Astrocyte (in vitro differentiated cells and primary cell): ENCODE data around the gene SEMA4C. TPM values are rescaled to one million over a fixed set of nuclear protein-coding genes. Genes with fewer than 3 reads are reported as not detected.
A peak's percentile ranks its signal among the peaks of the same experiment; 100 is the strongest.

Experiments
- DNase-seq: peaks from one replicate; pipeline ENCODE4 v3.0.0-alpha.2; 2010; ENCODE audit warnings: low read depth
- FAIRE-seq: peaks from 2 replicates; lab custom pipeline; 2011; peaks lifted over from hg19 to GRCh38; lab: Jason Lieb, UNC
- H2AFZ ChIP-seq: 2 replicates; pipeline ENCODE4 v1.6.0; 2012; ENCODE audit warnings: low read depth, low read length, inconsistent platforms
- H3K27ac ChIP-seq: 2 replicates; pipeline ENCODE4 v1.5.1; 2011; ENCODE audit warnings: low read depth, low read length, inconsistent platforms
- H3K27me3 ChIP-seq: 2 replicates; pipeline ENCODE4 v1.6.0; 2011; ENCODE audit warnings: low read length, inconsistent platforms; ENCODE audit not compliant: insufficient read depth
- H3K36me3 ChIP-seq: 2 replicates; pipeline ENCODE4 v1.5.1; 2011; ENCODE audit warnings: low read length, inconsistent platforms; ENCODE audit not compliant: insufficient read depth
- H3K4me1 ChIP-seq: 2 replicates; pipeline ENCODE4 v1.5.1; 2011; ENCODE audit warnings: low read length, inconsistent platforms; ENCODE audit not compliant: insufficient read depth
- H3K4me2 ChIP-seq: 2 replicates; pipeline ENCODE4 v1.6.0; 2012; ENCODE audit warnings: low read length, inconsistent platforms
- H3K4me3 ChIP-seq: 2 replicates; pipeline ENCODE4 v1.5.1; 2011; ENCODE audit warnings: low read depth, mild to moderate bottlenecking, low read length, inconsistent platforms; ENCODE audit not compliant: insufficient read depth
- H3K79me2 ChIP-seq: 2 replicates; pipeline ENCODE4 v1.6.0; 2012; ENCODE audit warnings: mild to moderate bottlenecking, low read length, inconsistent platforms; ENCODE audit not compliant: insufficient read depth
- H3K9ac ChIP-seq: 2 replicates; pipeline ENCODE4 v1.6.0; 2012; ENCODE audit warnings: mild to moderate bottlenecking, low read length, inconsistent platforms
- H3K9me3 ChIP-seq: 2 replicates; pipeline ENCODE4 v1.5.1; 2012; ENCODE audit warnings: low read depth, mild to moderate bottlenecking, low read length, inconsistent platforms; ENCODE audit not compliant: insufficient read depth
- H4K20me1 ChIP-seq: 2 replicates; pipeline ENCODE4 v1.6.0; 2012; ENCODE audit warnings: low read length, inconsistent platforms; ENCODE audit not compliant: insufficient read depth
- H3K27ac Mint-ChIP-seq: one replicate; pipeline ENCODE4 v1.8.0; 2021; ENCODE audit warnings: mild to moderate bottlenecking, mixed read lengths; ENCODE audit not compliant: unreplicated experiment
- H3K27me3 Mint-ChIP-seq: one replicate; pipeline ENCODE4 v1.8.0; 2021; ENCODE audit warnings: low read depth, mixed read lengths; ENCODE audit not compliant: unreplicated experiment
- H3K36me3 Mint-ChIP-seq: one replicate; pipeline ENCODE4 v1.8.0; 2021; ENCODE audit warnings: low read depth, mixed read lengths; ENCODE audit not compliant: unreplicated experiment
- H3K4me1 Mint-ChIP-seq: one replicate; pipeline ENCODE4 v1.8.0; 2021; ENCODE audit warnings: low read depth, mixed read lengths; ENCODE audit not compliant: unreplicated experiment
- H3K4me3 Mint-ChIP-seq: one replicate; pipeline ENCODE4 v1.8.0; 2021; ENCODE audit warnings: mild to moderate bottlenecking, moderate library complexity, mixed read lengths; ENCODE audit not compliant: unreplicated experiment
- H3K9me3 Mint-ChIP-seq: one replicate; pipeline ENCODE4 v1.8.0; 2021; ENCODE audit warnings: mild to moderate bottlenecking, mixed read lengths; ENCODE audit not compliant: unreplicated experiment
- CTCF ChIP-seq: IDR thresholded peaks from 2 replicates; pipeline ENCODE4 v1.5.1; 2011; ENCODE audit warnings: low read depth, mild to moderate bottlenecking, inconsistent platforms, low read length, moderate library complexity; ENCODE audit not compliant: insufficient read depth
- EZH2 ChIP-seq: IDR thresholded peaks from 2 replicates; pipeline ENCODE4 v1.6.1; 2012; ENCODE audit warnings: mild to moderate bottlenecking, low read length, inconsistent platforms; ENCODE audit not compliant: insufficient read depth
- total RNA-seq: library from RNA; stranded (reverse); gene quantifications from 2 replicates; pipeline ENCODE4 v1.2.1, GENCODE V29; 2021

SEMA4C gene
- total RNA-seq, 1 donor from 2014 or later: 32.8 TPM

GRCh38 chr2:96824079-96824870 lies 45.6 kb downstream of the SEMA4C start:
- H3K4me1 ChIP-seq: peaks cover 3% of the 10 kb centered on the region
- H3K9ac ChIP-seq: no peak overlapping the region
- peak; percentile 65 for DNase-seq
- H3K36me3 ChIP-seq: no peaks in the 10 kb centered on the region
- H3K4me3 Mint-ChIP-seq: no peak overlapping the region
- H3K36me3 Mint-ChIP-seq: peaks cover 9% of the 10 kb centered on the region
- H3K4me3 ChIP-seq: no peak overlapping the region
- no peak overlapping the region for H3K4me2 ChIP-seq
- no peak overlapping the region for H2AFZ ChIP-seq
- H3K27ac Mint-ChIP-seq: no peak overlapping the region
- no peak for TF ChIP-seq CTCF
- TF ChIP-seq EZH2: no peak
- H4K20me1 ChIP-seq: peaks cover 46% of the 10 kb centered on the region
- no peaks in the 10 kb centered on the region for H3K27me3 ChIP-seq
- no peaks in the 10 kb centered on the region for H3K9me3 ChIP-seq
- H3K9me3 Mint-ChIP-seq: no peaks in the 10 kb centered on the region
- peaks cover 3% of the 10 kb centered on the region for H3K79me2 ChIP-seq
- FAIRE-seq: no peak
- H3K27me3 Mint-ChIP-seq: peaks cover 6% of the 10 kb centered on the region
- no peak overlapping the region for H3K27ac ChIP-seq
- peaks cover 4% of the 10 kb centered on the region for H3K4me1 Mint-ChIP-seq

GRCh38 chr2:96823198-96823597 lies 46.7 kb downstream of the SEMA4C start:
- no peak for FAIRE-seq
- TF ChIP-seq EZH2 (no peak), CTCF (no peak)
- Histone ChIP-seq H4K20me1 (peaks cover 56% of the 10 kb centered on the region), H2AFZ (no peak overlapping the region), H3K79me2 (peaks cover 7% of the 10 kb centered on the region), H3K4me1 (peaks cover 3% of the 10 kb centered on the region), H3K9me3 (no peaks in the 10 kb centered on the region), H3K4me3 (no peak overlapping the region), H3K9ac (no peak overlapping the region), H3K36me3 (no peaks in the 10 kb centered on the region), H3K27me3 (no peaks in the 10 kb centered on the region), H3K4me2 (no peak overlapping the region), H3K27ac (no peak overlapping the region)
- H3K4me1 Mint-ChIP-seq: peaks cover 4% of the 10 kb centered on the region
- no peak overlapping the region for H3K4me3 Mint-ChIP-seq
- no peak for DNase-seq
- peaks cover 7% of the 10 kb centered on the region for H3K27me3 Mint-ChIP-seq
- peaks cover 6% of the 10 kb centered on the region for H3K36me3 Mint-ChIP-seq
- H3K27ac Mint-ChIP-seq: no peak overlapping the region
- no peaks in the 10 kb centered on the region for H3K9me3 Mint-ChIP-seq

- Histone ChIP-seq H3K4me1 (peaks cover 3% of the 10 kb centered on the region), H3K9ac (no peak overlapping the region), H4K20me1 (peaks cover 60% of the 10 kb centered on the region), H3K4me3 (no peak overlapping the region), H2AFZ (no peak overlapping the region), H3K9me3 (no peaks in the 10 kb centered on the region), H3K79me2 (peaks cover 10% of the 10 kb centered on the region), H3K27me3 (no peaks in the 10 kb centered on the region), H3K4me2 (no peak overlapping the region), H3K27ac (no peak overlapping the region), H3K36me3 (no peaks in the 10 kb centered on the region)
- Mint-ChIP-seq H3K27ac (no peak overlapping the region), H3K4me1 (peaks cover 4% of the 10 kb centered on the region), H3K9me3 (no peaks in the 10 kb centered on the region), H3K4me3 (no peak overlapping the region), H3K27me3 (peaks cover 7% of the 10 kb centered on the region), H3K36me3 (peaks cover 5% of the 10 kb centered on the region)
- no peak for DNase-seq
- TF ChIP-seq EZH2: no peak
- TF ChIP-seq CTCF: no peak
- FAIRE-seq: no peak
Measured at GRCh38 chr2:96822786-96823185, 47.1 kb downstream of the SEMA4C start.
